ENCODE data around the gene ERC2.

GRCh38 chr3:56201407-56201806, 266.9 kb downstream of the ERC2 start:
- TF ChIP-seq, protein P1, sequence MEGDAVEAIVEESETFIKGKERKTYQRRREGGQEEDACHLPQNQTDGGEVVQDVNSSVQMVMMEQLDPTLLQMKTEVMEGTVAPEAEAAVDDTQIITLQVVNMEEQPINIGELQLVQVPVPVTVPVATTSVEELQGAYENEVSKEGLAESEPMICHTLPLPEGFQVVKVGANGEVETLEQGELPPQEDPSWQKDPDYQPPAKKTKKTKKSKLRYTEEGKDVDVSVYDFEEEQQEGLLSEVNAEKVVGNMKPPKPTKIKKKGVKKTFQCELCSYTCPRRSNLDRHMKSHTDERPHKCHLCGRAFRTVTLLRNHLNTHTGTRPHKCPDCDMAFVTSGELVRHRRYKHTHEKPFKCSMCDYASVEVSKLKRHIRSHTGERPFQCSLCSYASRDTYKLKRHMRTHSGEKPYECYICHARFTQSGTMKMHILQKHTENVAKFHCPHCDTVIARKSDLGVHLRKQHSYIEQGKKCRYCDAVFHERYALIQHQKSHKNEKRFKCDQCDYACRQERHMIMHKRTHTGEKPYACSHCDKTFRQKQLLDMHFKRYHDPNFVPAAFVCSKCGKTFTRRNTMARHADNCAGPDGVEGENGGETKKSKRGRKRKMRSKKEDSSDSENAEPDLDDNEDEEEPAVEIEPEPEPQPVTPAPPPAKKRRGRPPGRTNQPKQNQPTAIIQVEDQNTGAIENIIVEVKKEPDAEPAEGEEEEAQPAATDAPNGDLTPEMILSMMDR (IDR thresholded peaks at IDR 0.05): no peak
- no peak for TF ChIP-seq ZFX (IDR thresholded peaks at IDR 0.05; ENCODE audit: borderline replicate concordance)

All from 22Rv1 (cell line).